Hepatocyte (in vitro differentiated cells): Measurements from ENCODE around the gene LY6G5C. TPM values are rescaled to one million over a fixed set of nuclear protein-coding genes. Genes with fewer than 3 reads are reported as not detected.

Experiments
- DNase-seq: peaks from one replicate; pipeline ENCODE4 v3.0.0-alpha.2; 2016; ENCODE audit warnings: low spot score
- H2AFZ ChIP-seq: fragments of 200-600 bp; sonication (generic); 2 replicates; pipeline ENCODE4 v1.6.0; 2016; ENCODE audit warnings: antibody characterized with exemption, mild to moderate bottlenecking
- H3K27ac ChIP-seq: fragments of 200-600 bp; sonication (generic); 2 replicates; pipeline ENCODE4 v1.5.1; 2016; ENCODE audit warnings: mild to moderate bottlenecking
- H3K27me3 ChIP-seq: fragments of 200-600 bp; sonication (generic); 2 replicates; pipeline ENCODE4 v1.6.1; 2016
- H3K36me3 ChIP-seq: fragments of 200-600 bp; sonication (generic); replicated peaks from 2 replicates; pipeline ENCODE4 v1.5.1; 2016; ENCODE audit warnings: low read depth; ENCODE audit not compliant: insufficient read depth
- H3K4me1 ChIP-seq: fragments of 200-600 bp; sonication (generic); 2 replicates; pipeline ENCODE4 v1.5.1; 2016; ENCODE audit warnings: mild to moderate bottlenecking, moderate library complexity; ENCODE audit not compliant: insufficient read depth
- H3K4me2 ChIP-seq: fragments of 200-600 bp; sonication (generic); 2 replicates; pipeline ENCODE4 v1.6.0; 2016
- H3K4me3 ChIP-seq: fragments of 200-600 bp; sonication (generic); 2 replicates; pipeline ENCODE4 v1.5.1; 2016; ENCODE audit warnings: mild to moderate bottlenecking
- H3K79me2 ChIP-seq: fragments of 200-600 bp; sonication (generic); 2 replicates; pipeline ENCODE4 v1.6.0; 2017; ENCODE audit warnings: mild to moderate bottlenecking
- H3K9me2 ChIP-seq: fragments of 200-600 bp; sonication (generic); replicated peaks from 2 replicates; pipeline ENCODE4 v1.6.0; 2017; ENCODE audit warnings: mild to moderate bottlenecking; ENCODE audit not compliant: insufficient read depth
- H3K9me3 ChIP-seq: fragments of 200-600 bp; sonication (generic); 2 replicates; pipeline ENCODE4 v1.5.1; 2016; ENCODE audit warnings: low read depth, mild to moderate bottlenecking
- H4K20me1 ChIP-seq: fragments of 200-600 bp; sonication (generic); 2 replicates; pipeline ENCODE4 v1.6.0; 2016; ENCODE audit warnings: mild to moderate bottlenecking; ENCODE audit not compliant: insufficient read depth, poor library complexity, severe bottlenecking
- EZH2 ChIP-seq: fragments of 200-600 bp; sonication (generic); IDR thresholded peaks from 2 replicates; pipeline ENCODE4 v1.6.1; 2016; ENCODE audit warnings: antibody characterized with exemption, mild to moderate bottlenecking, borderline replicate concordance
- EZH2phosphoT487 ChIP-seq: fragments of 200-600 bp; sonication (generic); IDR thresholded peaks from one replicate; pipeline ENCODE4 v1.6.1; 2018; ENCODE audit warnings: antibody characterized with exemption, mild to moderate bottlenecking, low read depth, moderate library complexity; ENCODE audit not compliant: unreplicated experiment, severe bottlenecking
- WGBS: methylation state at CpG from one replicate; pipeline ENCODE4 v1.1.6; 2016; ENCODE audit warnings: low lambda C conversion rate; ENCODE audit errors: missing lambda C conversion rate; 5-methylcytosine and 5-hydroxymethylcytosine counted together
- polyA plus RNA-seq: library from polyadenylated mRNA; unstranded; fragments of >200 nt; fragmentation: Nextera tagmentation; extraction: Ambion mirVana; gene quantifications from 2 replicates; pipeline ENCODE4 v1.2.1, GENCODE V29; 2016
- total RNA-seq: library from RNA; depleted of rRNA; stranded (reverse); fragments of >200 nt; gene quantifications from 2 replicates; pipeline ENCODE4 v1.2.3, GENCODE V29; 2014
- TF ChIP-seq, protein P1 (sequence below): fragments of 200-600 bp; sonication (generic); IDR thresholded peaks from 2 replicates; pipeline ENCODE4 v1.5.1; 2016; ENCODE audit warnings: antibody characterized with exemption, mild to moderate bottlenecking; ENCODE audit not compliant: poor library complexity

Gene LY6G5C
- total and polyA plus RNA-seq, 2 experiments from 2014 or later: 0.63 TPM; not detected in 1

DNA sequence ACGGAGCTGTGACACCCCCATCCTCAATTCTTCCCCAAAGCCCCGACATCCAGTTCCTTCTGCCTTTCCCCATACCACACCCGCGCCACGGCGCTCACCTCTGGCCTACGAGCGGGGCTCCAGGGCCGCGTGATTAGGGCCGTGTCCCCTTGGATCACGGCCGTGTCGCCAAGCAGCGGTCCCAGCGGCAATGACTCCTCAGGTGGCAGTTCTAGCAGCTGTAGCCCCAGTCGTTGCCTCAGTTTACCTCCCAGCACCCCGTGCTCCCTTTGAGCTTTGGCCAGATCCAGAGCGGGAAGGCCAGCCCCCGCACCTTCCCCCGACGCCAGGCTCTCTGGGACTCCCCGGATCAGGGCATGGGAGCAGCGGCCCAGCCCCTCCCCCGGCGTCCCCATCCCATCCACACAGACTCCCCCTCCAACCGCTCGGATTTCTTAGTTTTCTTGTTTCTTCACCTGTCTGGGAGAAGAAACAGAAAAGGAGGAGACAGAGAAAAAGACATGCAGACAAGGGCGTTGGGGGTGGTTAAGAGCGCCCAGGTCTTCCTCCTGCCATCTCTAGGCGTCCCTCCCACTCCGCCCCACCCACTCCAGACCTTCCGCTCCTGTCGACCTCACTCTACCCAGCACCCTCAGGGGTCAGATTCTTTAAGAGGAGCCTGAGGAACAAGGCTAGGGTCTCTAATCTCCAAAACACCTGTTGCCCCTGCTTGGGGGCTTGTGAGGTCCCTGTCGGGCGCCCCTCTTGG is 48.1 kb upstream of the LY6G5C start, which contains the start of gene DDAH2:
Gene DDAH2 (minus strand): TSS at position 533 of the 748 bp plus-strand sequence. CDS start 138 bp downstream, at position 395.
- H3K36me3 ChIP-seq: no peaks in the 10 kb centered on the region
- TF ChIP-seq EZH2phosphoT487: no peak
- no peak for TF ChIP-seq EZH2
- TF ChIP-seq, protein P1, sequence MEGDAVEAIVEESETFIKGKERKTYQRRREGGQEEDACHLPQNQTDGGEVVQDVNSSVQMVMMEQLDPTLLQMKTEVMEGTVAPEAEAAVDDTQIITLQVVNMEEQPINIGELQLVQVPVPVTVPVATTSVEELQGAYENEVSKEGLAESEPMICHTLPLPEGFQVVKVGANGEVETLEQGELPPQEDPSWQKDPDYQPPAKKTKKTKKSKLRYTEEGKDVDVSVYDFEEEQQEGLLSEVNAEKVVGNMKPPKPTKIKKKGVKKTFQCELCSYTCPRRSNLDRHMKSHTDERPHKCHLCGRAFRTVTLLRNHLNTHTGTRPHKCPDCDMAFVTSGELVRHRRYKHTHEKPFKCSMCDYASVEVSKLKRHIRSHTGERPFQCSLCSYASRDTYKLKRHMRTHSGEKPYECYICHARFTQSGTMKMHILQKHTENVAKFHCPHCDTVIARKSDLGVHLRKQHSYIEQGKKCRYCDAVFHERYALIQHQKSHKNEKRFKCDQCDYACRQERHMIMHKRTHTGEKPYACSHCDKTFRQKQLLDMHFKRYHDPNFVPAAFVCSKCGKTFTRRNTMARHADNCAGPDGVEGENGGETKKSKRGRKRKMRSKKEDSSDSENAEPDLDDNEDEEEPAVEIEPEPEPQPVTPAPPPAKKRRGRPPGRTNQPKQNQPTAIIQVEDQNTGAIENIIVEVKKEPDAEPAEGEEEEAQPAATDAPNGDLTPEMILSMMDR: peak; percentile 76
- H3K4me3 ChIP-seq: peak within 1 kb of the TSS; percentile 89
- H3K27ac ChIP-seq: peak within 1 kb of the TSS; percentile 99
- H3K4me1 ChIP-seq: peaks cover 12% of the 10 kb centered on the region
- H2AFZ ChIP-seq: peak within 1 kb of the TSS; percentile 36
- H3K27me3 ChIP-seq: no peaks in the 10 kb centered on the region
- no peaks in the 10 kb centered on the region for H3K9me3 ChIP-seq
- peak within 1 kb of the TSS; percentile 82 for H3K4me2 ChIP-seq
- H3K9me2 ChIP-seq: no peaks in the 10 kb centered on the region
- H3K79me2 ChIP-seq: peaks cover 42% of the 10 kb centered on the region
- peaks cover 17% of the 10 kb centered on the region for H4K20me1 ChIP-seq
- DNase-seq: peak; percentile 31
- WGBS: 45% methylated on average over 27 of the region's 36 CpGs

DNA sequence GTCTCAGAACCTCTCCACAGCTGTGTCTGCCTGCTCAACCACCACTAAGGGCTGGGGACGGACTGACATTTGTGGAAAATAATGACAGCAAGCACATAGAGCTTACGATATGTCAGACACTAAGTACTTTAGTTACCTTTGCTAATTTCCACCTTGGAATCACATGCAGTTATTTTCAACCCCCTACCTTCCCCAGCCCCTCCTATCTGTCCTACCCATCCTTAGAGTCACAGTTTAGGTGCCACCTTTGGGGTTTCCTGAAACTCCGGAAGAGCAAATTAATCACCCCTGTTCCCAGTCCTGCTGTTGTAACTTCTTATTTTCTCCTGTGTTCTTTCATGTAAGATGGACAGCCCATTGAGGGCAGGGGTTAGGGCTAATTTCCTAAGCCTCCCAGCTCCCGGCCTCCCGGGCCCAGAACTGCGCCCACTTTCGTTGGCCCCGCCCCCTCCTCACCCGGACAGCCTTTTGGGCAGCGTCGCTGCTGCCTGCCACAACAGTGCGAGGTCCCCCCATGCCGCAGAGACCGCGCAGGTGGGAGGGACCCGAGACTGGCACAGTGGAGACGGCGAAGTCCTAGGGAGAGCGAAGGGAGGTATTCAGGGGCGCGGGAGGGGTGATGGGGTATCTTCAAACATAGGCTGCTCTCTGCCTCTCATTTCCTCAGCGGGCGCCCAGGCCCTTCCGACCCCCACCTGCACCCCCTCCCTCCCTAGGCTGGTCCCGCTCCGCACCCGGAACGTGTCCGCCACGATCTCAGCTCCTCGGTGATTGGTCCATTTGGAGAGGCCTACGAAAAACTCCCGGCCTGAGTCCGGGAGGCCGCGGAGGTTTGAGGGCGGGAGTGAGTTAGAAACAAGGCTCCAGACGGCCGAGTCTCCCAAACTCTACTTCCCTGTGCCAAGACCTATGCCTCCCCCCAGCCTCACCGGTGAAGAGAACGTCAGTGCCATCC is 47.1 kb upstream of the LY6G5C start:
- H4K20me1 ChIP-seq: peaks cover 14% of the 10 kb centered on the region
- DNase-seq: no peak
- no peak overlapping the region for H3K27ac ChIP-seq
- 94% methylated on average over 39 of the region's 41 CpGs for WGBS
- H3K4me1 ChIP-seq: peaks cover 12% of the 10 kb centered on the region
- H2AFZ ChIP-seq: no peak overlapping the region
- H3K4me3 ChIP-seq: peak overlapping the region; percentile 89
- H3K9me3 ChIP-seq: no peaks in the 10 kb centered on the region
- peak overlapping the region; percentile 82 for H3K4me2 ChIP-seq
- TF ChIP-seq EZH2phosphoT487: no peak
- TF ChIP-seq, protein P1: no peak
- no peak for TF ChIP-seq EZH2
- H3K27me3 ChIP-seq: no peaks in the 10 kb centered on the region
- H3K9me2 ChIP-seq: no peaks in the 10 kb centered on the region
- no peaks in the 10 kb centered on the region for H3K36me3 ChIP-seq
- peaks cover 33% of the 10 kb centered on the region for H3K79me2 ChIP-seq

DNA sequence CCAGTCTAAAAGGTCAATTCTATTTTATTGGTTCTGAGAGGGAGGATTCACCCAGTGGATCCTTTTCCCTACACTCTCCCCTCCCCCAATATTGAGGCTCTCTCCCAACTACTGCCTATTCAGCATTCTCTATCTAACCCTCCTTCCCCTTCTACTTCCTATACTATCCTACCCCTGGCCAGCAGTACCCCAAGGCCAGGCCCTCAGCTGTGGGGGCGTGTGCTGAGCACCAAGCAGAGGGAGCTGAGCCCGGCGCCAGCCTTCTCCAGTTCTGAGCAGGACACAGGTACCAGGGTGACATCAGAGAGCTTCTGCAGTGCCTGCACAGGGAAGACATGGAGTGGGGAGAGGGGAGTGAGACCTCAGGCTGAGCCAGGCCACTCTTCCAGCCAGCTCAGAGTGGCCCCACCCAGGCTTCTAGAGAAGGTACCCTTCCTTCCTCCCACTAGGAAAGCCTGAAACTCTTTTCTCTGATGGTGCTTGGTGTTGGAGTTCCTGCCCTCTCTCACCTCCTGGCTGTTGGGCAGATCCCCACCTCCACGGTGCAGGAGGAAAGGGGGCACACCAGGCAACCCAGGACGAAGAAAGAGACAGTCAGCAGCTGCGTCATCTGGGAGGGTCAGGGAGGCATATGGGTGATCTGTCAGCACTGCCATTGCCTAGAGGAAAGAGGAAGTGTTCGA is 46.3 kb upstream of the LY6G5C start:
- Histone ChIP-seq H3K27ac (no peak overlapping the region), H2AFZ (no peak overlapping the region), H3K4me1 (peaks cover 12% of the 10 kb centered on the region), H3K79me2 (peaks cover 25% of the 10 kb centered on the region), H3K36me3 (no peaks in the 10 kb centered on the region), H4K20me1 (peaks cover 14% of the 10 kb centered on the region), H3K9me3 (no peaks in the 10 kb centered on the region), H3K9me2 (no peaks in the 10 kb centered on the region), H3K4me2 (no peak overlapping the region), H3K27me3 (no peaks in the 10 kb centered on the region), H3K4me3 (no peak overlapping the region)
- TF ChIP-seq, protein P1: no peak
- no peak for DNase-seq
- WGBS: 93% methylated on average over 7 of the region's 7 CpGs
